Measurements from ENCODE around the gene DBH.
A peak's percentile ranks its signal among the peaks of the same experiment; 100 is the strongest.

DBH gene

GRCh38 chr9:133684936-133685361 lies 48.8 kb downstream of the DBH start:
- Mint-ChIP-seq H3K27me3 (ENCODE audit: low read depth) (peaks cover 19% of the 10 kb centered on the region), H3K36me3 (ENCODE audit: low read depth) (no peaks in the 10 kb centered on the region), H3K27ac (peak overlapping the region in 2 of 3 experiments; percentile 23 to 60), H3K4me3 (no peak overlapping the region), H3K9me3 (no peaks in the 10 kb centered on the region), H3K4me1 (peaks cover 22% of the 10 kb centered on the region)
- TF ChIP-seq, protein P1, sequence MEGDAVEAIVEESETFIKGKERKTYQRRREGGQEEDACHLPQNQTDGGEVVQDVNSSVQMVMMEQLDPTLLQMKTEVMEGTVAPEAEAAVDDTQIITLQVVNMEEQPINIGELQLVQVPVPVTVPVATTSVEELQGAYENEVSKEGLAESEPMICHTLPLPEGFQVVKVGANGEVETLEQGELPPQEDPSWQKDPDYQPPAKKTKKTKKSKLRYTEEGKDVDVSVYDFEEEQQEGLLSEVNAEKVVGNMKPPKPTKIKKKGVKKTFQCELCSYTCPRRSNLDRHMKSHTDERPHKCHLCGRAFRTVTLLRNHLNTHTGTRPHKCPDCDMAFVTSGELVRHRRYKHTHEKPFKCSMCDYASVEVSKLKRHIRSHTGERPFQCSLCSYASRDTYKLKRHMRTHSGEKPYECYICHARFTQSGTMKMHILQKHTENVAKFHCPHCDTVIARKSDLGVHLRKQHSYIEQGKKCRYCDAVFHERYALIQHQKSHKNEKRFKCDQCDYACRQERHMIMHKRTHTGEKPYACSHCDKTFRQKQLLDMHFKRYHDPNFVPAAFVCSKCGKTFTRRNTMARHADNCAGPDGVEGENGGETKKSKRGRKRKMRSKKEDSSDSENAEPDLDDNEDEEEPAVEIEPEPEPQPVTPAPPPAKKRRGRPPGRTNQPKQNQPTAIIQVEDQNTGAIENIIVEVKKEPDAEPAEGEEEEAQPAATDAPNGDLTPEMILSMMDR (IDR thresholded peaks at IDR 0.05; ENCODE audit: unreplicated experiment in 3 of 3), result no peak

DNA sequence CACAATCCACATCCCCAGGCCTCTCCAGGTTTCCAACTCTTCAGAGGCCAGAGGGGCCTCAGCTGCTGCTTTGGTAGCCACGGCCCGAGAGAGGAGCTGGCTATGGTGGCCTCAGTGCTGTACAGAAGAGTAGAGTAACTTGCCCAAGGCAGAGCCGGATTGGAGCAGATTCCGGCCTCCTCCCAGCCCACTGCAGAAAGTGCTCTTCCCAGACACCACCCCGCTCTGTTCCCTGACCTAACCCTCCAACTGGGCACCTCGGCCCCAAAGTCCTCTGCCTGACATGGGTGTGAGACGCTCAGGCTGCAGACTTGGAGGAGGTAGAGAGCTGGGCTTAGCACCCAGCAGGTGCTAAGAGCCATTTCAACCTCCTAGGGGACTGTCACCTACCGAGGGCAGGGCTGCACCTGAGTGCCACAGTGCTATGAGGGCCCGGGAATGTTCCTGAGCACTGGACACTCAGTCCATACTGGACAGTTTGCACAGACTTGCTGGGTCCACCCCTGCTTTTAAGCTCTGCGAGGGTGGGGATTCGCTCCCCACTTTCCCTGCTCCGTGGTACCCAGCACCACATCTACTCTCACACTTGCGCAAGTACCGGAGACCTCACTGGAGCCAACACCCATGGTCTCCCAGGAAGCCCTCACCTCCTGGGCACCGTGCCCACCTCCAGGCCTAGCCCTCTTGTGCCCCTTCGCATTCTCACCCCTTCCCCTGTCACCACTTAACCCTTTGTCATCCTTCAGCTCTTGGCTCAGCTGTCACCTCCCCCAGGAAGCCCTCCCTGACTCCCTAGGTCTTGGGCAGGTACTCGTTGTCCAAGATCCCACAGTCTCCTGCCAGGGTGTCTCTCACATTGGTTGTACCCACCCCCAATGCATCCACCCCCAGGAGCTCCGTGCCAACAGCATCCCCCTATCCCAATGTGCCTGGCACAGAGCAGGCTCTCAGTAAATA lies 49.8 kb downstream of the DBH start:
- H3K27me3 Mint-ChIP-seq (ENCODE audit: low read depth), result peaks cover 21% of the 10 kb centered on the region
- TF ChIP-seq, protein P1 (IDR thresholded peaks at IDR 0.05; ENCODE audit: unreplicated experiment in 3 of 3), result no peak
- H3K36me3 Mint-ChIP-seq (ENCODE audit: low read depth), result no peaks in the 10 kb centered on the region
- no peaks in the 10 kb centered on the region for H3K9me3 Mint-ChIP-seq
- no peak overlapping the region for H3K4me3 Mint-ChIP-seq
- H3K27ac Mint-ChIP-seq, result peak overlapping the region in 1 of 3 experiments; percentile 60
- H3K4me1 Mint-ChIP-seq, result peaks cover 23% of the 10 kb centered on the region

DNA sequence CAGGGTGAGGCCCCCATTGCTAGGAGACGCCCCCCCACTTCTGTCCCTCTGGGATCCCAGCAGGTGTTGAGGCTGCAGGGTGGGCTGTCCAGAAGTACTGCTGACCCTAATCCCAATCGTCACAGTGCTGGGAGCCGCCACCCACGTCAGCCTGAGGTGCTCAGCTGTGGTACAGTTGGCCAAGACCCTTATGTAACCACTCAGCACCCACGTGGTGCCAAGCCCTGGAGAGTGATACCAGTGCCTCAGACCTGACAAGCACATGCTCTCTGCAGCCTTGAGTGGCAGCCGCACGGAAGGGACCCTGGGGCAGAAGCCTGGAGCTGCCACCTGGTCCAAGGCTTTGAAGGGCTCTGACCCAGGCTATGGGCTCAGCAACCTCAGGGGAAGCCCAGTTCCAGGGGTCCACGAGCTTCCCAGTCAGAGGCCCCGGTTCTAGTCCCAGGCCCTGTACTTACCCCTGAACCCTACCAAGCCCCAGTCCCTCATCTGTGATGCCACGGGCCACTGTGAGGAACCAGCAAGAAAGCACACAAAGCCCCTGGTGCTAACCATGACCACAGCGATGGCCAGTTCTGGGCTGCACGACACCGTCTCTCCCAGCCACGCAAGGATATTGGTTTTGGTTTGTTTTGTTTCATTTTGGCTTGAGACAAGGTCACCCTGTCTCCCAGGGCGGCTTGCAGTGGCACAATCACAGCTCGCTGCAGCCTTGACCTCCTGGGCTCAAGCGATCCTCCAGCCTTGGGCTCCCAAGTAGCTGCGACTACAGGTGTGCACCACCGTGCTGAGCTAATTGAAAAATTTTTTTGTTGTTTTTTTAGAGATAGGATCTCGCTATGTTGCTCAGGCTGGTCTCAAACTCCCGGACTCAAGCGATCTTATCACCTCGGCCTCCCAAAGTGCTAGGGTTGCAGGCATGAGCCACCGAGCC lies 50.7 kb downstream of the DBH start:
- H3K27me3 Mint-ChIP-seq (ENCODE audit: low read depth), result peaks cover 26% of the 10 kb centered on the region
- TF ChIP-seq, protein P1 (IDR thresholded peaks at IDR 0.05; ENCODE audit: unreplicated experiment in 3 of 3), result no peak
- H3K4me1 Mint-ChIP-seq, result peaks cover 27% of the 10 kb centered on the region
- H3K36me3 Mint-ChIP-seq (ENCODE audit: low read depth), result no peaks in the 10 kb centered on the region
- H3K9me3 Mint-ChIP-seq, result no peaks in the 10 kb centered on the region
- H3K4me3 Mint-ChIP-seq, result no peak overlapping the region
- H3K27ac Mint-ChIP-seq, result no peak overlapping the region

GRCh38 chr9:133687856-133688761 lies 51.9 kb downstream of the DBH start:
- H3K27ac Mint-ChIP-seq, result no peak overlapping the region
- peaks cover 29% of the 10 kb centered on the region for H3K27me3 Mint-ChIP-seq (ENCODE audit: low read depth)
- H3K4me1 Mint-ChIP-seq, result peaks cover 27% of the 10 kb centered on the region
- H3K4me3 Mint-ChIP-seq, result no peak overlapping the region
- H3K36me3 Mint-ChIP-seq (ENCODE audit: low read depth), result no peaks in the 10 kb centered on the region
- no peaks in the 10 kb centered on the region for H3K9me3 Mint-ChIP-seq
- TF ChIP-seq, protein P1 (IDR thresholded peaks at IDR 0.05; ENCODE audit: unreplicated experiment in 3 of 3), result no peak

- H3K4me1 Mint-ChIP-seq, result peaks cover 18% of the 10 kb centered on the region
- H3K36me3 Mint-ChIP-seq (ENCODE audit: low read depth), result no peaks in the 10 kb centered on the region
- peaks cover 29% of the 10 kb centered on the region for H3K27me3 Mint-ChIP-seq (ENCODE audit: low read depth)
- H3K4me3 Mint-ChIP-seq, result no peak overlapping the region
- peak overlapping the region in 2 of 3 experiments; percentile 25 to 51 for H3K27ac Mint-ChIP-seq
- TF ChIP-seq, protein P1 (IDR thresholded peaks at IDR 0.05; ENCODE audit: unreplicated experiment in 3 of 3), result no peak
- H3K9me3 Mint-ChIP-seq, result no peaks in the 10 kb centered on the region
These were observed 53.1 kb downstream of the DBH start for GRCh38 chr9:133689151-133689763.

Data from nephron (organoid).